GM13977 (cell line): ENCODE results near the gene DYNLRB1.
"Not testable (repeated sequence)": the region's sequence is repeated elsewhere in the genome, so short reads cannot be mapped to it uniquely, and the experiment has no call there.

Experiments
- DNase-seq: peaks from one replicate; pipeline ENCODE4 v3.0.0; 2012; ENCODE audit warnings: low spot score
- CTCF ChIP-seq: IDR thresholded peaks from 2 replicates; pipeline ENCODE4 v1.5.1; 2012; ENCODE audit warnings: mild to moderate bottlenecking, control low read depth; ENCODE audit not compliant: insufficient read depth; ENCODE audit errors: extremely low read depth, missing control alignments
- in situ Hi-C: fragments of 300-500 bp; cut with MboI; formaldehyde crosslinking; loops from one replicate; pipeline ENCODE4 v1.12.0; 2022; ENCODE audit warnings: low sequenced_read_pairs, low pct_unique_long_range_greater_than_20kb, mixed read lengths, inconsistent platforms; ENCODE audit not compliant: unreplicated experiment

DYNLRB1 gene

GRCh38 chr20:34516247-34517113, at the start of gene DYNLRB1:
TSS of gene DYNLRB1 (plus strand) at chr20:34516422. CDS start at chr20:34516459, 37 bp downstream.
- DNase-seq: peak; percentile 89
- TF ChIP-seq CTCF: no peak
- in situ Hi-C loops: loop anchor here (10.0 kb wide), 1 partner anchor 202 kb away; no protein-coding TSS in a partner anchor

DNA sequence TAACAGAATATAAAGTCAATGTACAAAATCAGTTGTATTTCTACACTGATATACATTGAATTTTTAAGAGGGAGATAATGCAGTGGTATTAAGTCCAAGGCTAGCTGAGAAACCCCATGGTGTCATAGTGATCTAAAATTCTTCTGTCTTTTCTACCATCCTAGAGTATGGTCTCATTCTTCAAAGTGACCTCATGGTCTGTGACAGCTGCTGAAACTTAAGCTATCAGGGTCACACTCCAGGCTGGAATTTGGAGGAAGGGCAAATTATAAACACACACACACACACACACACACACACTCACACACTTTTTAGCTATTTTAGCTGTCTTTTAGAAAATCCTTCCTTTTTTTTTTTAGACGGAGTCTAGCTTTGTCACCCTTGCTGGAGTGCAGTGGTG, 47.3 kb upstream of the DYNLRB1 start:
- in situ Hi-C loops: no loop called here
- TF ChIP-seq CTCF: no peak
- DNase-seq: no peak

DNA sequence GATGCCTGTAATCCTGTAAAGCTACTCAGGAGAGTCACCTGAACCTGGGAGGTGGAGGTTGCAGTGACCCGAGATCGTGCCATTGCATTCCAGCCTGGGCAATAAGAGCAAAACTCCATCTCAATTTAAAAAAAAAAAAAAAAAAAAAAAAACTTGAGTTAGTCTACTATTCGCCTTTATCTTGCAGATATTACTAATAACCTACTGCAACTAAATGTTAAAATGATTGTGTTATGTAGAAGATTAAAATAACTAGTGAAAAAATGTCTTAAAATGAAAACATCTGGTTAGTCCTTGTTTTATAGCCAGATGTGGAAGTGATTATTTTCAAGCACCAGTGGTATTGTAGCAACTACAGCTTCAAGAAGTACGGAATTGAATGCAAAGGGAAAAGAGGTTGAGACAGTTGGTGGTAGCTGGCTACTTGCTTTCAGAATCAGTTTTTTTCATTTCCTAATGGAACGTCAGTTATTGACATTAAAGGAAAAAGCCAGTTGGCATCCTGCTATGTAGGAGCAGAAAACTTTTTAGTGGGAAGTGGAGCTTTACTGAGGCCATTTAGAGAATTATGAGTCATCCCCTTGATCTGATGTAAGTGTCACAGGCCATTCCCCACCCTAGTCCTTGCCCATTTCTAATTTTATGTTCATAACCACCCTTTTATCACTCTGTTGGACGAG, 43.8 kb upstream of the DYNLRB1 start:
- no peak for TF ChIP-seq CTCF
- no peak for DNase-seq
- in situ Hi-C loops: no loop called here

GRCh38 chr20:34473262-34473883, 42.8 kb upstream of the DYNLRB1 start:
- DNase-seq: peak; percentile 39
- peak; percentile 66 for TF ChIP-seq CTCF
- in situ Hi-C loops: no loop called here

- peak; percentile 57 for DNase-seq
- TF ChIP-seq CTCF: peak; percentile 57
- in situ Hi-C loops: no loop called here
These were observed 40.1 kb upstream of the DYNLRB1 start for GRCh38 chr20:34475979-34476736.

DNA sequence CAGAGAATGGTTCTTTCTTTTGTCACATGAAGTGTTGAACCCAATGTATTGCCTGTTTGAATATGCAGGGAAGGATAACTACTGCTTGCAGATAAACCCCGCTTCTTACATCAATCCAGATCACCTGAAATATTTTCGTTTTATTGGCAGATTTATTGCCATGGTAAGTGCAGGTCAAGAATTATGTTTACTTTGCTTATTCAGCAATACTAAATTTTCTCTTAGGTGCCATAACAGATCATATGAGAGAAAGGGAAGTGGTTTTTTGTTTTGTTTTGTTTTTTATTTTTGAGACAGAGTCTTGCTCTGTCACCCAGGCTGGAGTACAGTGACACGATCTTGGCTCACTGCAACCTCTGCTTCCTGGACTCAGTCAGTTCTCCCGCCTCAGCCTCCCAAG, 36.6 kb upstream of the DYNLRB1 start:
- DNase-seq: no peak
- in situ Hi-C loops: no loop called here
- no peak for TF ChIP-seq CTCF

- DNase-seq, in situ Hi-C loops: not testable (repeated sequence)
These were observed 34.1 kb upstream of the DYNLRB1 start for GRCh38 chr20:34482154-34482553.

DNA sequence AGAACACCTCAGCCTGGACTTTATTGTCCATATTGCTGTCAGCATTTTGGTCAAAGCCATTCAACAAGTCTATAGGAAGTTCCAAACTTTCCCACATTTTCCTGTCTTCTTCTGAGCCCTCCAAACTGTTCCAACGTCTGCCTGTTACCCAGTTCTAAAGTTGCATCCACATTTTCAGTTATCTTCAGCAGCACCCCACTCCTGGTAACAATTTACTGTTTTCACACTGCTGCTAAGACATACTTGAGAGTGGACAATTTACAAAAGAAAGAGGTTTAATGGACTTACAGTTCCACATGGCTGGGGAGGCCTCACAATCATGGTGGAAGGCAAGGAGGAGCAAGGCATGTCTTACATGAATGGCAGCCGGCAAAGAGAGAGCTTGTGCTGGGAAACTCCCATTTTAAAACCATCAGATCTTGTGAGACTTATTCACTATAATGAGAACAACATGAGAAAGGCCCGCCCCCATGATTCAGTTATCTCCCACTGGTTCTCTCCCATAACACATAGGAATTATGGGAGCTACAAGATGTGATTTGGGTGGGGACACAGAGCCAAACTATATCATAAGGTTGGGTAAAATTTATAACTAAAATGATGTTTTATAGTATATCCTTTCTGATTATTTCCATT, 32.5 kb upstream of the DYNLRB1 start:
- in situ Hi-C loops, DNase-seq: not testable (repeated sequence)
